ENCODE data around the gene SSR2.

SSR2 gene

DNA sequence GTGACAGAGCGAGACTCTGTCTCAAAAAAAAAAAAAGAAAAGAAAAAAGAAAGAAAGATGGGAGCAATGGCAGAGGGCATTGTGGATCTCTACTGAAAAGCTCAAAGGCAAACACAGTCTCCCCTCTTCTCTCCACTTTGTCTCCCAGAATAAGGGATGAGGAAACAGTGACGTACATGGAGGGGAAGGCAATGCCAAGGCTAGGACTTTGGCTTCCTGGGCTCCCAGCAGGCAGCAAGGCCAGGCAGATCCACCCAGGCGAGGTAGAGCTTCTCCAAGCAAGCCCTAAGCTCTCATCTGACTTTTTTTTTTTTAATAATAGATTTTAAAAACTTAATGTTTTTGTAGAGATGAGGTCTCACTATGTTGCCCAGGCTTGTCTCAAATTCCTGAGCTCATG lies 47.0 kb downstream of the SSR2 start:
- DNase-seq (ENCODE audit: low spot score): no peak

DNA sequence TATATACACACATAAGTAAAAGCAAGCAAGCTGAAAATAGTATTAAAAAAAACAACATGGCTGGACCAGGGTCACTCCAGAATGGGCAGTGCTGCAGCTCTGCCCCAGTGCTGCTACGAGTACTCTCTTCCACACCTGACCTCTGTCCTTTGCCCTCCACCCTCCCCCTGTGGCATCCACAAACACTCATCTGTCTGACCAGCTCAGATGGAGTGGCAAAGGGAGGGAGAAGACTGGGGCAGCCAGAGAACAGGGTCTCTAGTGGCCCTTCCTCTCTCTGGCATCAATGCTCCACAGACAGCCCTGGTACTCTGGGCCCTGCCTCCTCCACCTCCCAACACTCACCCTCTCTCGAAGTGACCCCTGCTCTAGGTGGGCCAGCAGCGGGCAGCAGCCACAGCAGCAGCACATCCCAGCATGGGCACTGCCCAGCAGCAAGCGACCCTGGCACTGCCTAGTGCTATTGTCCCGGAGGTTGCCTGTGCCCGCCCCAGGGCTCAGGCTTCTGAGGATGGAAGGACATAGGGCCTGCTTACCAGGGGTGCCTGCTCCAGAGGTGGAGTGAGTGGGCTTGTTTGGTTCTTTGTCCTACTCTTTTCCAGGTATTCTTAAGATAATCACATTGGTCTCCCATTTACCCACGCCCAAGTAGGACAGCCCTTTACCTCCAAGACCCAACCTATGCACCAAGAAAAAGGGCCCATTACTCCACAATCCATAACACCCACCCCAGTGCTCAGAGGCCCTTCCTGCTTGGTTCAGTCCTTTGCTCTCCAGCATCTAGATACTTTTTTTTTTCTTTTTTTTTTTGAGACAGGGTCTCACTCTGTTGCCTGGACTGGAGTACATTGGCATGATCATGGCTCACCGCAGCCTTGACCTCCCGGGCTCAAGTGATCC lies 48.6 kb downstream of the SSR2 start:
- no peak for DNase-seq (ENCODE audit: low spot score)

DNA sequence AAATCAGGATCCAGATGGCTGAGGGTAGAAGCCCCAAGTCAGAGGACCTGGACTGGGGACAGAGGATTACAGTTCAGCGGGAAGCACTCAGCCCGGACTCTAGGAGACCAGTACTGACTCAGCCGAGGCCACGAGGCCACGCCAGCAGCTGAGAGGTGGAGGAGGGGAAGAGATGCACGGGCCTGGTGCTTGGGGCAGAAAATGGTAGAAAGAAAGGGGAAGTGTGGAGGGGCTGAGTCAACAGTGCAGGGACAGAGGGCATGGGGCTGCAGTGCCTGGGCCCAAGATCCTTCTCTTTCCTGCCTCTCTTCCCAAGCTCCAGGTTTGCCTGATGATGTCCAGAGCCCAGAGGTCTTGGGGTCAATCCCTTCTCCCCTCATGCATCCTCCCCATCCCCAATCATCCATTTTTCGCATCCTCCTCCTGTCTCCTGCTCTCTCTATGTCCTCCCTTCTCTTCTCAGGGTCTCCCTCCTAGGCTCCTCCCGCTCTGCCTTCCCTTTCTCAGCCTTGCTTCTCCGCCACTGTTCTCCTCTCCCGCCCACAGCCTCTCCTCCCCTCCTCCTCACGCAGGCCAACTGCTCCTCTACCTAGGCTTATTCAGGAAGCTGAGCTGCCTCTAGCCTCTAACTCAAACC lies 50.1 kb downstream of the SSR2 start:
- DNase-seq (ENCODE audit: low spot score): peak; percentile 91

DNA sequence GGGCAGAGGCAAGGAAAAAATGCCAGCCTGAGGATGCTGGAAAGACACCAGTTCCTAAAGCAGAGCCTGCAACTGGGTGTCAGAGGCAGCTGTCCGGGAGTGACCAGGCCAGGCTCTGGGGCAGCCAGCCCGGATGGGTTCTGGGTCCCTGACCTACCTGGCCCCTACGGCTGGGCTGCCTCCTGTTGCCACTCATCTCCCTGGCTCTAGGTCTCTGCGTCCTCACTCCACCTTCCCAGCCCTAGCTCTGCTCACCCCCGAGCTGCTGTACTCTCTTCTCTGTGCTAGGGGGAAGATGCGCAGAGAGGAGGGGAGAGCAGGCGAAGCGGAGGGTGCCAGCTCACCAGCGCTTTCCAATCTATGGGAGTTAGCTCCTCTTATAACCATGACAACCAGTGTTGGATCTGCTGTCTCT lies 51.4 kb downstream of the SSR2 start:
- DNase-seq (ENCODE audit: low spot score): no peak

DNA sequence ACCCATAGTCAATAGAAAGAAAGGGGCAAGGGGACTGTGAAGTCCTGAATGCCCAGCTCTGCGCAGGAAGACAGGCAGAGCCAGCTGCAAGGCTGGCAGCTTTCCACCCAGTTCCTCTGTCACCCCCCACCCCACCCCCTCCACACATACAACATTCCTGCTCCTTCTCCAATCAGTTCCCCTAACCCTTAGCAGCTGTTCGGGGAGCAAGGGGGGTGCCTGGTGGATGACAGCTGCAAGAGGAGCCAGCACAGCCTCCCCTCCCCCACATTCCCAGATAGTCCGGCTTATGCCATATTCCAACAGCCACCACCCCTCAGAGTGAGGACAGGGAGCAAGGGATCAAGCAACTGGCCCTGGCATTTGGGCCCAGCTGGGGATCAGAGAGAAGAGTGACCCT lies 52.1 kb downstream of the SSR2 start:
- peak; percentile 73 for DNase-seq (ENCODE audit: low spot score)

DNA sequence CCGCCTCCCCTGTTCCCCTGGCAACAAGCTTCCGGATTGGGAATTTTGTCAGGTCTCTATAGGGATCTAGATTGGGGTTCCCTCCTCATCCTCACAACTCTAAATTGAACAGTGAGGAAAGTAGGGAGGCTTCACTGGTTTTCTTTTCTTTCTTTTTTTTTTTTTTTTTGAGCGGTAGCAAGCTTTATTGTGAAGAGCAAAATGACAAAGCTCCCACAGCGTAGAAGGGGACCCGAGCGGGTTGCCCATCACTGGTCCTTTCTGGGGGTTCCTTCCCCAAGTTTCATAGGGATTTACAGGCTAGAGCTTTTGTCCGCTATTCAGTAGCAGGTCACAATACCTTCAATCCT lies 52.7 kb downstream of the SSR2 start:
- no peak for DNase-seq (ENCODE audit: low spot score)

DNA sequence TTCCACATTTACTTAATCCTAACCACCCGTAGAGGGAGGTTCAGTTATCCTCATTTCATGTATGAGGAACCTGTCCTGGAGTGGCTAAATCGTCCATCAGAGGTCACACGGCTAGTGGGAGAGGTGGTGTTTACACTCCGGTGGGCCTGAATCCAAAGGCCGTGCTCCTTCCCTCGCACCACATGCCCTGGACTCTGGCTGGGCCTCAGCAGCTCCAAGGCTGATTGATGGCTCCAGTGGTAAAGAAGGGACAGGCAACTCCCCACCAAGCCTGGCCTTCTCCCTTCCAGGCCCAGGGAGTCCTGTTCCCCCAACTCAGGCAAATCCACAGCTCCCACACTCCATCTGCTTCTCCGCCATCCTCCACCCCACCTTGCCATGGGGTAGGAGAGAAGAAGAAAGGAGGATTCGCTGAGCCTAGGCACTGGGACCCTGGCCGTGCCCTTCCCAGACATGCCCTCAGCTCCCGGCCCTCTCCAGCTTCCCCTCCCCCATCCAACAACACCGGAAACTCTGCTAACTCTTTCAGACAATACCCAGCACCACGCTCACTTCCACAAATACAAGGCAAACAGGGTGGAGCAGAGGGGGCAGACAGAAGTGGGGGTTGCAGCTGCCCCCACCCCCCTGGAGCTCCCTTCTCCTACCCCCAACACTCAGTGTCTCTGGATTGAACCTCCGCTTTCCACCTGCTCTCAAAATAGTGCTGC lies 53.3 kb downstream of the SSR2 start:
- no peak for DNase-seq (ENCODE audit: low spot score)

DNA sequence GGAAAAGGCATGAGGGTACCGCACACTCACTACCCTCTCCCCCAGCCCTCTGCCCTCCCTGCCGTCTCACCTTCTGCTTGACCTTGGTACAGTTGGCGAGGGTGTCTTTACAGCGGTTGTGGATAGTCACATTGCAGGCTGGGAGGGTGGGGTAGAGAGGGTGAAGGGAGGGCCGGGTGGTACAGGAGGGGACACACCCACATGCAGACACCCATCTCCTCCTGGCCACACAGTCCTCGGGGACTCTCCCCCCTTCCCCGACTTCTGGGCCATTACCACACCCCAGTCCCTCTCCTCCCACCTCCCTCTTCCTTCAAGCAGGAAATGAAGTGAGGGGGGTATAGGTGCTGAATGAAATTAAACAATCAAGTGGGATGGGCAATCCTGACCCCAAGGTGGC lies 54.0 kb downstream of the SSR2 start:
- DNase-seq (ENCODE audit: low spot score): no peak

DNA sequence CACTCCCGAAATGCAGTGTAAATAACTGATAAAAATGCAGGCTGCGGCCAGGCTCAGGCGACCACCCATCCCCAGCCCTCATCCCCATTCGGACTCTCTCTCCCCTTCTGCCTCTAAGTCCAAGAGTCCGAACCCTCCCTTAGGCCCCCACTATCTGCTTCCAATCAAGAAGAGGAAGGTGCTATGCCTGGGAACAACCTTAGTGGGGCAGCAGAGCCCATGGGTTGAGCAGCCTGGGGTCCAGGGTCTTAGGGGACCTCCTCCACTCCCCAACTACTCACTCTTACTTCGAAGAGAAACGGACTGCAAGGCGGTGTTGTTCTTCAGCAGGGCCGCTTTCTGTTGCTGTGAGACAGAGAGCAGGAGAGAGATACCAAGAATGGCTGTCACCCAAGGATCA lies 54.6 kb downstream of the SSR2 start:
- DNase-seq (ENCODE audit: low spot score): no peak

DNA sequence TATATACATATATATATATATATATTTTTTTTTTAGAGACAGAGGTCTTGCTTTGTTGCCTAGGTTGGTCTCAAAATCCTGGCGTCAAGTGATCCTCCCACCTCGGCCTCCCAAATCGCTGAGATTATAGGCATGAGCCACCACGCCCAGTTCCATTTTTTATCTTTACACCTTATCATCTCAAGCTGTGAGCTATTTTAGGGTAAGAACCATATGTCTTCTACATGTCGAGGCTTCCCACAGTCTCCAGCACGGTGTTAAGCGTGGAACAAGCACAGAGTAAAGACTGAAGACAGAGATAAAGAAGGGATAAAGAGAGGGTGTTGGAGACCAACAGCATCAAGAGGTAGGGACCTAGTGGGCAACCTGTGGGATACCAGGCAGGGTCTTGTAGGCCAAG lies 56.6 kb downstream of the SSR2 start:
- DNase-seq (ENCODE audit: low spot score): no peak

DNA sequence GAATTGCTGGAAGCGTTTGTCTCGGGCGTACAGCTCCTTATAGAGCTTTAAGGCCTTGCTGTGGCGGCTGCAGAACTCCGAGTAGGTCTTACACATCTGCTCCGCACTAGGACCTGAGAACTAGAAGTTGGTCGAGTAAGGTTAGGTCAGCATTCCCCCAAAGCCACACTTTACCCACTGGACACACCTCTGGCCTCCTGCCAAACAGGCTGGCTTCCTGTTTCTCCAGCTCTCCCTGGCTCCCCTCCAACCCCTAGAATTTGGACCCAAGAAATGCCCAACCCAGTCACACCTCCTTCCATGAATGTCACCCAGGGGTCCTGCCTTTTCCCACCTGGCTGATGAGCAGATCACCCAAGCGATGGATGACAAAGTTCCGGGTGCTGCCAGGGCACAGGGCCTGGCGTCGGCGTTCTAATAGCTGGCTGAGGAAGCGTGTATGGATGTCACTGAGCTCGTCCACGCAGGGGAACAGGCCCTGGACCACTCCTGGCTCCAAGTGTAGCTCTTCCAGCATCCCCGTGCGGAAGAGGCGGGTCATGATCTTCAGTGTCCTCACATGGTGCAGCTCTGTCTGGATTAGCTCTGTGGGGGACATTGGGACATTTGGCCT lies 58.0 kb downstream of the SSR2 start:
- DNase-seq (ENCODE audit: low spot score): no peak

DNA sequence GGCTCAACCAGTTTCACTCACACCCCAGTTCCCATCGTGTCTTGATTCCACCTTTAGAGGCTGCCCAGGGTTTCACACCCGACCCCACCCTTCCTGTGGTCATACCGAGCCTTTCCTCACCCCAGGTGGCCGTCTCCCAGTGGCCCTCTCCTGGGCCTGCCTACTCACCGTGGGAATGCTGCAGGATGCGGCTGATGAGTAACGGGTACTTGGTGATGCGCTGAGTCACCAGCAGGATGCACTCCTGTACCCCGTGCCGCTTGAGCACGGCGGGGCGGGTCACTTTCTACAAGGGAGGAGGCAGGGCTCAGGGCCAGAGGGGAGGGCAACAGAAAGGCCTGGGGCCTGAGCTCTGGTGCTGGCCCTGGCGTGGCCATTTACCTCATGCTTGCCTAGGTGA lies 58.8 kb downstream of the SSR2 start:
- DNase-seq (ENCODE audit: low spot score): peak; percentile 97

DNA sequence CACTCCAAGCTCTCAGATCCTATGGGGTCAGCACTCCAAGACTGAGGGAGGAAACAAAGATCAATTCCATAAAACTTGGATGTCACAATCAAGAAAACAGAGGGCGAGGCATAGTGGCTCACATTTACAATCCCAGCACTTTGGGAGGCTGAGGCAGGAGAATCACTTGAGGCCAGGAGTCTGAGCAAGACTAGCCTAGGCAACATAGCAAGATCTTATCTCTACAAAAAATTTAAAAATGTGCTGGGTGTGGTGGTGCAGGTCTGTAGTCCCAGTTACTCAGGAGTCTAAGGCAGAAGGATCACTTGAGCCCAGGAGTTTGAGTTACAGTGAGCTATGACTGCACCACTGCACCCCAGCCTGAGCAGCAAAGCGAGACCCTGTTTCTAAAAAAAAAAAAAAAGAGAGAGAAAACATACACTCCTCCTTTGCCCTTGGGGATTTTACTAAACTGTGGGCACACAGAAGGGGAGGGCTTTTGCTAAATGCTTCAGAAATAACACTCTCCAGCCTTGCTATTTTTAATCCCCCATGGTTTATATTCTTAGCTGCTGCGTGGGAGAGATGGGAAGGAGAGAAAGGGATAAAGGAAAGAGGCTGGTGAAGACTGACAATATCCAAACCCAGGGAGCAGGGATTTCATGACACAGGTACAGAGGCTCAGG lies 60.5 kb downstream of the SSR2 start:
- DNase-seq (ENCODE audit: low spot score): no peak
